ENCODE results near the gene ADCY5. TPM values are rescaled to one million over a fixed set of nuclear protein-coding genes. Genes with fewer than 3 reads are reported as not detected.

The ADCY5 gene
- total RNA-seq, 1 experiment from 2014 or later, result 0.24 TPM

GRCh38 chr3:123272547-123272946 lies 176.3 kb downstream of the ADCY5 start:
- ChIA-PET CTCF (no interaction called here), POLR2A (ENCODE audit: unreplicated experiment) (interaction anchor here (0.7 kb wide), 2 partner anchors 13 to 314 kb away, joined by 4 read pairs; no protein-coding TSS in a partner anchor)
- H2AFZ ChIP-seq, result no peak overlapping the region
- peaks cover 18% of the 10 kb centered on the region for H3K4me1 ChIP-seq (replicated peaks; ENCODE audit: insufficient read depth)
- peaks cover 14% of the 10 kb centered on the region for H3F3A ChIP-seq (ENCODE audit: insufficient read depth, low read depth)
- H3K27ac ChIP-seq, result peak overlapping the region; percentile 76
- no peak for DNase-seq
- H3K9me3 ChIP-seq (ENCODE audit: insufficient read depth, low read depth), result no peaks in the 10 kb centered on the region
- no peaks in the 10 kb centered on the region for H3K27me3 ChIP-seq (ENCODE audit: insufficient read depth, low read depth)
- TF ChIP-seq EZH2 (IDR thresholded peaks at IDR 0.05; ENCODE audit: low read depth), result no peak
- TF ChIP-seq, protein P1, sequence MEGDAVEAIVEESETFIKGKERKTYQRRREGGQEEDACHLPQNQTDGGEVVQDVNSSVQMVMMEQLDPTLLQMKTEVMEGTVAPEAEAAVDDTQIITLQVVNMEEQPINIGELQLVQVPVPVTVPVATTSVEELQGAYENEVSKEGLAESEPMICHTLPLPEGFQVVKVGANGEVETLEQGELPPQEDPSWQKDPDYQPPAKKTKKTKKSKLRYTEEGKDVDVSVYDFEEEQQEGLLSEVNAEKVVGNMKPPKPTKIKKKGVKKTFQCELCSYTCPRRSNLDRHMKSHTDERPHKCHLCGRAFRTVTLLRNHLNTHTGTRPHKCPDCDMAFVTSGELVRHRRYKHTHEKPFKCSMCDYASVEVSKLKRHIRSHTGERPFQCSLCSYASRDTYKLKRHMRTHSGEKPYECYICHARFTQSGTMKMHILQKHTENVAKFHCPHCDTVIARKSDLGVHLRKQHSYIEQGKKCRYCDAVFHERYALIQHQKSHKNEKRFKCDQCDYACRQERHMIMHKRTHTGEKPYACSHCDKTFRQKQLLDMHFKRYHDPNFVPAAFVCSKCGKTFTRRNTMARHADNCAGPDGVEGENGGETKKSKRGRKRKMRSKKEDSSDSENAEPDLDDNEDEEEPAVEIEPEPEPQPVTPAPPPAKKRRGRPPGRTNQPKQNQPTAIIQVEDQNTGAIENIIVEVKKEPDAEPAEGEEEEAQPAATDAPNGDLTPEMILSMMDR (conservative IDR thresholded peaks at IDR 0.05), result no peak
- H3K4me2 ChIP-seq, result peak overlapping the region; percentile 1
- H4K20me1 ChIP-seq (ENCODE audit: insufficient read depth), result no peaks in the 10 kb centered on the region
- no peak overlapping the region for H3K4me3 ChIP-seq
- no peaks in the 10 kb centered on the region for H3K9me2 ChIP-seq (ENCODE audit: insufficient read depth)
- no TSS peak for BruUV-seq (replicated peaks)
- intact Hi-C loops (cut with micrococcal nuclease; ENCODE audit: unreplicated experiment), result no loop called here
- 0 out of 2 replicates have a peak, but pooled peaks cover 6% of the 10 kb centered on the region for H3K36me3 ChIP-seq (ENCODE audit: low read depth)
- H3K79me2 ChIP-seq (ENCODE audit: low read depth), result no peaks in the 10 kb centered on the region

DNA sequence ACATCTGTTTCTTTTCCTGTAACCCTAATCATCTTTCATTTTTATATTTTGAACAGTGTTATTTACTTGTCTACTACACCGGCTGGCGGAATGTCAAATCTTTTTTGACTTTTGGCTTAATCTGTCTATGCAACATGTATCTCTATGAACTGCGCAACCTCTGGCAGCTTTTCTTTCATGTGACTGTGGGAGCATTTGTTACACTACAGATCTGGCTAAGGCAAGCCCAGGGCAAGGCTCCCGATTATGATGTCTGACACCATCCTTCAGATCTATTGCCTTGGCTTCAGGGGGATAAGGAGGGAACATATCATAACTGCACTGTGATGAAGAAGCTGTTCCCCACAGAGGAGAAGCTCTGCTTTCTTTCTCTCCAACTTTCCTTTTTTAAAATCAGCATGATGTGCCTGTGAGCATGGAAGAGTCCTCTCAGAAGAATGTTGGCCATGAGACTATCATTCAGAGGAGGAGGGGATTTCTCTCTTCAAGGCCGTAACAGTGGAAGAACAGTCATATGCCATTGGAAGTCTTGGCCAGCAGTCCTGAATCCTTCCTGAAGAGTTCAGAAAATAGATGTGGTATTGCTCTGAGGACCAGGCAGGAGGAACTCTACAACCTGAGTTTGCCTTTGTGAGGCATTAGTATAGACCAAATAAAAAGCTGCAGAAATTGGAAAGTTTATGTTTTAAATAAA lies 177.3 kb downstream of the ADCY5 start:
- Histone ChIP-seq H3K9me3 (ENCODE audit: insufficient read depth, low read depth) (no peaks in the 10 kb centered on the region), H3K4me2 (no peak overlapping the region), H3K4me1 (replicated peaks; ENCODE audit: insufficient read depth) (peaks cover 18% of the 10 kb centered on the region), H3K9me2 (ENCODE audit: insufficient read depth) (no peaks in the 10 kb centered on the region), H4K20me1 (ENCODE audit: insufficient read depth) (no peaks in the 10 kb centered on the region), H3K27ac (no peak overlapping the region; the same call in 1 of the 2 replicates), H3K79me2 (ENCODE audit: low read depth) (no peaks in the 10 kb centered on the region), H3K4me3 (no peak overlapping the region), H3K27me3 (ENCODE audit: insufficient read depth, low read depth) (no peaks in the 10 kb centered on the region), H3F3A (ENCODE audit: insufficient read depth, low read depth) (peaks cover 14% of the 10 kb centered on the region), H2AFZ (no peak overlapping the region), H3K36me3 (ENCODE audit: low read depth) (0 out of 2 replicates have a peak, but pooled peaks cover 10% of the 10 kb centered on the region)
- TF ChIP-seq, protein P1 (conservative IDR thresholded peaks at IDR 0.05), result no peak
- no peak for TF ChIP-seq EZH2 (IDR thresholded peaks at IDR 0.05; ENCODE audit: low read depth)
- intact Hi-C loops (cut with micrococcal nuclease; ENCODE audit: unreplicated experiment), result no loop called here
- CTCF ChIA-PET, result no interaction called here
- POLR2A ChIA-PET (ENCODE audit: unreplicated experiment), result interaction anchor here (0.6 kb wide), 1 partner anchor 96 kb away, joined by 4 read pairs; no protein-coding TSS in a partner anchor
- no TSS peak for BruUV-seq (replicated peaks)
- DNase-seq, result no peak

DNA sequence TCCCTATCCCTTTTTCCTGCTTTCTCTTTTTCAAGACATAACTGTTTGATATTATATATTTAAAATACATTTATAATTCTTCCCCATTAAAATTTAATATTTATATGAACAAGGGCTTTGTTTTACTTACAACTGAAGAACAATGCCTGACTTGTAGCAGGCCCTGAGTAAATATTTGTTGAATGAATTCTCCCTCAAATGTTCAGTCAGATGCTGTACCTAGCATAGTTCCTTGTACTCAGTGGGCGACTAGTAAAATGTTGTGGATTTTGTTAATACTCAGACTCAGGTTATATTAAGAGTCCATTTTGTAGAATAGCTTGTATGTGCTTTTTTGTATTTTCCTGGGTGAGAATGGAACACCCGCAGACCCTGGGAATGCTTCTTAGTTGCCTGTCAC lies 178.1 kb downstream of the ADCY5 start:
- Histone ChIP-seq H3K79me2 (ENCODE audit: low read depth) (no peaks in the 10 kb centered on the region), H3K9me2 (ENCODE audit: insufficient read depth) (no peaks in the 10 kb centered on the region), H3K36me3 (ENCODE audit: low read depth) (0 out of 2 replicates have a peak, but pooled peaks cover 15% of the 10 kb centered on the region), H3K27ac (no peak overlapping the region), H3F3A (ENCODE audit: insufficient read depth, low read depth) (peaks cover 14% of the 10 kb centered on the region), H3K27me3 (ENCODE audit: insufficient read depth, low read depth) (no peaks in the 10 kb centered on the region), H3K9me3 (ENCODE audit: insufficient read depth, low read depth) (no peaks in the 10 kb centered on the region), H3K4me1 (replicated peaks; ENCODE audit: insufficient read depth) (peaks cover 18% of the 10 kb centered on the region), H2AFZ (no peak overlapping the region), H3K4me3 (no peak overlapping the region), H4K20me1 (ENCODE audit: insufficient read depth) (no peaks in the 10 kb centered on the region), H3K4me2 (no peak overlapping the region)
- POLR2A ChIA-PET (ENCODE audit: unreplicated experiment), result no interaction called here
- no TSS peak for BruUV-seq (replicated peaks)
- no peak for DNase-seq
- TF ChIP-seq EZH2 (IDR thresholded peaks at IDR 0.05; ENCODE audit: low read depth), result no peak
- TF ChIP-seq, protein P1 (conservative IDR thresholded peaks at IDR 0.05), result no peak
- CTCF ChIA-PET, result no interaction called here
- intact Hi-C loops (cut with micrococcal nuclease; ENCODE audit: unreplicated experiment), result no loop called here
